Kidney glomerular epithelial cell (primary cell): ENCODE data around the gene HUWE1.
A peak's percentile ranks its signal among the peaks of the same experiment; 100 is the strongest.
"Not testable (repeated sequence)": the region's sequence is repeated elsewhere in the genome, so short reads cannot be mapped to it uniquely, and the experiment has no call there.

Source experiments
- DNase-seq: peaks from one replicate; lab custom pipeline; 2025; lab: John Stamatoyannopoulos, UW

The HUWE1 gene

DNA sequence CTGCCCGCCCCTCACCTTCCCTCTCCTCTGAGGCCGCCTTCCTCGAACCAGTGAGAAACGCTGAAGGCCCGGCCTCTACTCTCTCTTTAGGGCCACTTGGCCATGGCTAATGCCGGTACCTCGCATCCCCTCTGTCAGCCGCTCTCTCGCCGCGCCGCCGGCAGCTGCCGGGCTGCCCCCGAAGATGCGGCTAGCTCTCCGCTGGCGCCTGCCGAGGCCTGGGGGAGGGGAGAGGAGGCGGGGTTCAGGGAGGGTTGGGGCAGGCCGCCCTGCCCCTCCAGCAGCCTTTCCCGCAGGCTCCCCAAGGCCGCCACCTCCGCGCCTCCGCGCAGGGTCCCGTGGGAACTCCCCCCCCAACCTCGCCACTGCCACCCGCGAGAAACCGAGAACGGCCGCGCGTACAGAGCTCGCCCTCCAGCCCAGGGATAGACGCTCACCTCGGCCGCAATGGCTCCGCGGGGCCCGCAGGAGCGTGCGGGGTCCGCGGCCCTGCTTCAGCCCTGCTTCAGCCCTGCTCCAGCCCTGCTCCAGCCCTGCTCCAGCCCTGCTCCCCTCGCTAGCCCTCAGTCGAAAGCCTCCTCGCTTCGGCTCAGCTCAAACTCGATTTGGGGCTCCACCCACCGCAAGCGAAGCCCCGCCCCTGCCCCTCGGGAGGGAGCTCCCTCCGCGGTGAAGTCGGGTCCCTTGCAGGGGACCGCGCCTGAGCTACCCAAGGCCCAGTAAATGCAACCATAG, at the start of gene HUWE1:
Gene HUWE1, minus strand, starts transcription at position 569 of the 735 bp plus-strand sequence. CDS start 32,612 bp downstream, outside the sequence.
- peak; percentile 28 for DNase-seq

DNA sequence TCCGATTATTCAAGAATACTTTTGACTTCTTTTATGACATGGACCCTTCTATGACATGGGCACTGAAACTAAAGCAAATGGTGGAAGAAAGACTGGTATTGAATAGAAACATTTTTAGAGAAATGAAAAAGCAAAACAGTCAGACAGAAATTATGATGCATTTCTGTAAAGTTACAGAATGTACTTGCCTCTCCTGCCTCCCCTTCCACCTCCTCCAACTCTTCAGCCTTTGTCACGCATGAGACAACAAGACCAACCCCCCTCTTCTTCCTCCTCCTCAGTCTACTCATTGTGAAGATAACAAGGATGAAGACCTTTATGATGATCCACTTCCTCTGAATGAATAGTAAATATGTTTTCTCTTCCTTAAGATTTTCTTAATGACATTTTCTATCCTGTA, 46.3 kb upstream of the HUWE1 start:
- DNase-seq: no peak

DNA sequence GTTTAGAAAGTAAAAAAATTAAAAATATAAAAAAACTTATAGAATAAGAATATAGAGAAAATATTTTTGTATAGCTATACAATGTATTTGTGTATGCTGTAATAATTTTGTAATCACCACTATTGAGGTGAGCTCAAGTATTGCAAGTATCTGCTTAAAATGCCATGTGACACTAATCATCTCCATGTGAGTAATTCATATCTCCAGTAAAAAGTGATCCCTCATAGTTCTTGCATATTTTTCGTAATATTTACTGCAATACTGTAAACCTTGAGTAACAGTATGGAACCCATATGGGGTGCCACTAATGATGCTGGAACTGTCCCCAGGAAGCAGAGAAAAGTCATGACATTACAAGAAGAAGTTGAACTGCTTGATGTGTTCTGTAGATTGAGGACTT, 43.2 kb upstream of the HUWE1 start:
- DNase-seq: no peak

GRCh38 chrX:53728506-53728905, 42.0 kb upstream of the HUWE1 start:
- DNase-seq: no peak

- DNase-seq: no peak
Measured at GRCh38 chrX:53724872-53725271, 38.4 kb upstream of the HUWE1 start.

GRCh38 chrX:53723381-53723780, 36.9 kb upstream of the HUWE1 start:
- no peak for DNase-seq

DNA sequence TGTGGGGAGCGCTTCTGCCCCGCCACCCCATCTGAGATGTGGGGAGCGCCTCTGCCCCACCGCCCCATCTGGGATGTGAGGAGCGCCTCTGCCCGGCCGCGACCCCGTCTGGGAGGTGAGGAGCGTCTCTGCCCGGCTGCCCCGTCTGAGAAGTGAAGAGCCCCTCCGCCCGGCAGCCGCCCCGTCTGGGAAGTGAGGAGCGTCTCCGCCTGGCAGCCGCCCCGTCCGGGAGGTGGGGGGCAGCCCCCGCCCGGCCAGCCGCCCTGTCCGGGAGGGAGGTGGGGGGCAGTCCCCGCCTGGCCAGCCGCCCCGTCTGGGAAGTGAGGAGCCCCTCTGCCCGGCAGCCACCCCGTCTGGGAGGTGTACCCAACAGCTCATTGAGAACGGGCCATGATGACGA, 35.1 kb upstream of the HUWE1 start:
- not testable (repeated sequence) for DNase-seq

DNA sequence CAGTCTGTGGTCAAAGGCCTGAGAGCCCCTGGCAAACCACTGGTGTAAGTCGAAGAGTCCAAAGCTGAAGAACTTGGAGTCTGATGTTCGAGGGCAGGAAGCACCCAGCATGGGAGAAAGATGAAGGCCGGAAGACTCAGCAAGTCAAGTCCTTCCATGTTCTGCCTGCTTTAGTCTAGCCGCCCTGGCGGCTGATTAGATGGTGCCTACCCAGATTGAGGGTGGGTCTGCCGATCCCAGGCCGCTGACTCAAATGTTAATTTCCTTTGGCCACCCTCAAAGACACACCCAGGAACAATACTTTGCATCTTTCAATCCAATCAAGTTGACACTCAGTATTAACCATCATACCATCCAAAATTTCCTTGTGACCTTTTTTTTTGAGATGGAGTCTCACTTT, 33.1 kb upstream of the HUWE1 start:
- DNase-seq: not testable (repeated sequence)

- DNase-seq: no peak
Measured at GRCh38 chrX:53718073-53718472, 31.6 kb upstream of the HUWE1 start.

- no peak for DNase-seq
Measured at GRCh38 chrX:53717205-53717604, 30.7 kb upstream of the HUWE1 start.

DNA sequence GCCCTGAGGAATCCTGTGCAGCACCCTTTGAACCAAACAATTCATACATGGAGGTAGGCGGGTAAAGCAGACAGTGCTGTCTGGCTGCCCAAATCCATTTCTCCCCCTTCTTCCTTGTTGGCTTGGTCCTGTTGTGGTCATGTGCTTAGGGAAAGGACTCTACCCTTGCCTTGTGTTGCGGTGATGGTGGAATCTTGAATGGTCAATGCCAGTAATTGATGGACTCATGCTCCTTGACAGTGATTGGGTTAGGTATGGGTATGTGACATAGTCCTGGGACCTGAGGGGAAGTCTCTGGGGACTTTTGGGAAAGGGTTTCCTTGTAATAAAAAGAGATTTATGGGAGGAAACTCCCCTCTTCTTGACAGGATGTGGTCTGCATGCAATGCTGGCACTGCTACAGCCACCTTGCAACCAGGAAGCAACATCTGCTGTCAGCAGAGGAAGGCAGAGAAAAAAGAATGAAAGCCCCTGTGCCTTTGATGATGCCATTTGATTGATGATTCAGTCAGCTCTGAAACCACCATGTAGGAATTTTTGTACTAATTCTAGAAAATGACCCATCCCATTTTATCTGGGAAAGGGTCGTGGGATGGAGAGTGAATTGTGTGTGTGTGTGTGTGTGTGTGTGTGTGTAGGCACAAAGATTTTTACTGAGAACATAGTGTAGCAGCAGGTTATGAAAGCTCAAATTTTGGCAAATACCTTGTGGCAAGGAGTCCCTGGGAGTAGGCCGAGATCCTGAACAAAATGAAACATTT, 30.0 kb upstream of the HUWE1 start:
- DNase-seq: peak; percentile 25

GRCh38 chrX:53715346-53715924, 28.9 kb upstream of the HUWE1 start:
- DNase-seq: peak; percentile 30

DNA sequence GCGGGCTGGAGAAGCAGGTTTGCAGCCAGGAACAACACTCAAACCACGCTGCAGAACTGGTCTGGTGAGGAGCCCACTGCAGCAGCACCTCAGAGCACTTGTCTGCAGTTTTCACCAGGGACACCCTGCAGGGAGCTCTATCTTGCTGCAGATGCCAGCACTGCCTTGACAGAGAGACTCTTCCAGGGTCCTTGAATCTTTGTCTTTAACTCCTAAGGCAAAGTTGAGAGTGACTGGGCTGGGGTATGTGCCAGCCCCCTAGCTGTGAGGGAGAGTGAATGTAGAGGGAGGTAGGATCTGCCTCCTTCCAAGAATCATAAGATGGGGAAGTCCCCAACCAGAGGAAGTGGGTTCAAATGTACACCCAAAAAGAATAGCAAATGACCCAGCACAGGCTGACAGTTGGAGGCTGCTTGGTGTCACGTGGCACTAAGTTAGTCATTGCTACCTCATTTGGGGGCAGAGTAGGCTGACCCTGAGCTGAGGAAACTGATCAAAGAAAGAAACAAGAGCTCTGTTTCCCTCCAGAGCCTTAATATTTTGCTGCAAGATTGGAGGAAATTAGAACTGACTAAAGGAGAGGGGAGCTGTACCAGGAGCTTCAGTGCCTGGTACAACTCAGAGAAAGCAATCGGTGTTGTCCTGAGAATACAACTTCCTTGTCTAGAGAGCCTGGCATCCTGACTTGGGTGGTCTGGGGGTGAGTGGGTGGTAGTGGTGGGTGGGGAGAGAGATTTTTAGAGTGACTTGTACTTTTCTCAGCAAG, 28.2 kb upstream of the HUWE1 start:
- peak; percentile 15 for DNase-seq

DNA sequence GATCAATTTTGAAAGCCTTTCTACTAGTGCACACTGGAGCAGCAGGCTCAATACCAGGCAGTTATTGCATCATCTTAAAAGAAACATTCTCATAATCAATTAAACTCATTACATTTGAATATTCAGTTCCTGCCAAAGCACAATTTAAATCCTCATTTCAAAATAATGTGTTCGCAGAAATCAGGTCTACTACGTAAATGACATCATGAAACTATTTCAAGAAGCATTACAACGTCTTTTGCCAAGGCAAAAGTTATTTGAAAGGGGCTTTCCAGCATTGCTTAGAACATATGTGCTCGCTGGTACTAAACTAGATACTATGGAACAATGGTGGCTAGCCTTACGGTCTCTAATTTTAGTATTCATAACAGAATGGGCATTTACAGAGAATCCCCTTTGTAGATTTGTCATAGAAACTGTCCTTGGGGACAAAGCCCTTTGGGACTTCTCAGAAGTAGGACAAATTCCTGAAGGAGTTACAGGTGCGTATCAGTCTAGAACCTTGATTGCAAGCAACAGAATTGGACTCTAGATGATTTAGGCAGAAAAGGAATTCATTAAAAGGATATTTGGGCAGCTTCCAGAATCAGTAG, 27.6 kb upstream of the HUWE1 start:
- DNase-seq: no peak

GRCh38 chrX:53711436-53711835, 24.9 kb upstream of the HUWE1 start:
- no peak for DNase-seq

- DNase-seq: no peak
Measured at GRCh38 chrX:53704854-53705253, 18.3 kb upstream of the HUWE1 start.

DNA sequence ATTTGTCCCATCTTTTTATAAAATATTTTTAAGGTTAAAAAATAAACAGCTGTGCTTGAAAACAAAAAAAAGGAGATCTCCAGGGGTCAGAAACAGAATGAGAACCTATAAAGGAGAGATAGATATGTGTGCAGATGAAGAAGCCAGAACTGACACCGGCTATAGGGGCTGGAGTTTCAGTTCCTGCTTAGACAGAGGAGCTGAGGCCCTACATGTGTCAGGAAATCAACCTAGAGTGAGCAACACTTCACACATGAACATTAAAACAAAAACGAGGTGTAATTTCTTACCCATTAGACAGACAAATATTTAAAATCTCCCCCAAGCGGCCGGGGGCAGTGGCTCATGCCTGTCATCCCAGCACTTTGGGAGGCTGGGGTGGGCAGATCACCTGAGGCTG, 17.8 kb upstream of the HUWE1 start:
- no peak for DNase-seq

- no peak for DNase-seq
Measured at GRCh38 chrX:53695946-53696549, 9.5 kb upstream of the HUWE1 start.

DNA sequence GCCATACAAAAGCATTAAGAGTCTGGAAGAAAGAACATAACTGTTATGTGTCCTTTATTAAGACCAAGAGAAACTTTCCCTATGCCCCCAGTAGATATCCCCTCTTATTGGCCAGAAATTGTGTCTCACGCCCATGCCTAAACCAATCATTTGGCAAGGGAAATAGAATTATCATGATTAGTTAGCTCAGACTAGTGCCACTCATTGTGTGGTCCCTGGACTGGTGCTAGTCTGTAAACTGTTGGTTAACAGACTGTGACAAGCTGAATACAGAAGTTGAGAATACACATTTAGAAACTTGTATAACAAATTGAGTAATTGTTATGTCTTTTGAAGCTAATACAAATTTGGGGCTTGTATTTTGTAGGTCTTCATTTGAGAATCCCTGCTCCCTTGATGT, 8.1 kb upstream of the HUWE1 start:
- no peak for DNase-seq

DNA sequence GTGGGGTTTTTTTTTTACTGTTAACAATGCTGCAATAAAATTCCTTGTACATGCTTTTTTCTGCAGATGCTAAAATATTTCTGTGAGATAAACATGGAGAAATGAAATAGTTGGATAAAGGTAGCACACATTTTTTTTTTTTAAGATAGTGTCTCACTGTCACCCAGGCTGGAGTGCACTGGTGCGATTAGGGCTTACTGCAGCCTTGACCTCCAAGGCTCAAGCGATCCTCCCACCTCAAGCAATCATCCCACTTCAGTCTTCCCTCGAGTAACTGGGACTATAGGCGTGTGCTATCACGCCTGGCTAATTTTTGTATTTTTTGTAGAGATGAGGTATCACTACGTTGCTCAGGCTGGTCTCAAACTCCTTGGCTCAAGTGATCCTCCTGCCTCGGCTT, 1.8 kb upstream of the HUWE1 start:
- DNase-seq: no peak

GRCh38 chrX:53685711-53686110, 808 bp downstream of the HUWE1 start:
- no peak for DNase-seq
